PFSK-1 (cell line): ENCODE results near the gene CACNA2D4.

Experiments
- FOXP2 ChIP-seq: optimal IDR thresholded peaks from 2 replicates; pipeline ENCODE3; 2011; ENCODE audit warnings: borderline replicate concordance, control low read depth, inconsistent platforms; ENCODE audit not compliant: insufficient read depth; ENCODE audit errors: extremely low read length, extremely low read depth
- POLR2AphosphoS5 ChIP-seq: IDR thresholded peaks from 2 replicates; pipeline ENCODE4 v1.6.1; 2012; ENCODE audit warnings: low read depth, mild to moderate bottlenecking, control low read depth, low read length, moderate library complexity
- REST ChIP-seq, 2 experiments: IDR thresholded peaks; 2 replicates each; pipeline versions ENCODE4 v1.6.1 to v1.8.0; 2011 to 2012; ENCODE audit warnings: low read depth in 2 of 2, low read length in 2 of 2, control low read depth in 1 of 2, inconsistent platforms in 1 of 2, mild to moderate bottlenecking in 1 of 2, moderate library complexity in 1 of 2; ENCODE audit not compliant: insufficient read depth in 1 of 2
- SIN3A ChIP-seq: IDR thresholded peaks from 2 replicates; pipeline ENCODE4 v1.6.1; 2012; ENCODE audit warnings: mild to moderate bottlenecking, low read length, moderate library complexity, borderline replicate concordance; ENCODE audit not compliant: insufficient read depth
- TAF1 ChIP-seq: IDR thresholded peaks from 2 replicates; pipeline ENCODE4 v1.6.1; 2012; ENCODE audit warnings: low read length, control low read depth, borderline replicate concordance; ENCODE audit not compliant: insufficient read depth

- TF ChIP-seq SIN3A, result no peak
- TF ChIP-seq FOXP2, result no peak
- no peak for TF ChIP-seq REST (IDR thresholded peaks at IDR 0.05; ENCODE audit: insufficient read depth in 1 of 2, low read depth in 2 of 2, low read length in 2 of 2)
- no peak for TF ChIP-seq POLR2AphosphoS5
- TF ChIP-seq TAF1, result no peak
These were observed 1.3 kb upstream of the CACNA2D4 start for GRCh38 chr12:1919763-1920162.
